MM.1S (cell line): ENCODE results near the gene DUSP9.

Source experiments
- CTCF ChIP-seq: fragments of 300-600 bp; sonication (generic); IDR thresholded peaks from 2 replicates; pipeline ENCODE4 v1.5.1; 2016; ENCODE audit warnings: antibody characterized with exemption, low read length, mixed read lengths
- EZH2 ChIP-seq: fragments of 300-600 bp; sonication (generic); optimal IDR thresholded peaks from 2 replicates; pipeline ENCODE3; 2017; ENCODE audit warnings: low read depth, mild to moderate bottlenecking, antibody characterized with exemption, low read length, mixed read lengths
- EZH2phosphoT487 ChIP-seq: fragments of 300-600 bp; sonication (generic); IDR thresholded peaks from 2 replicates; pipeline ENCODE4 v1.6.1; 2018; ENCODE audit warnings: antibody characterized with exemption, low read length

- no peak for TF ChIP-seq CTCF
- TF ChIP-seq EZH2 = no peak
- no peak for TF ChIP-seq EZH2phosphoT487
Observed at GRCh38 chrX:153626025-153626633, 20.9 kb upstream of the DUSP9 start.
